Keratinocyte (primary cell): Measurements from ENCODE around the gene TCF7. TPM values are rescaled to one million over a fixed set of nuclear protein-coding genes. Genes with fewer than 3 reads are reported as not detected.

Source experiments
- DNase-seq: peaks from one replicate; pipeline ENCODE4 v3.0.0-alpha.2; 2011; ENCODE audit warnings: low read depth, missing footprints, low spot score
- FAIRE-seq: peaks from 2 replicates; lab custom pipeline; 2011; peaks lifted over from hg19 to GRCh38; lab: Jason Lieb, UNC
- H2AFZ ChIP-seq: 2 replicates; pipeline ENCODE4 v1.6.0; 2012; ENCODE audit warnings: low read length, control low read depth, inconsistent platforms; ENCODE audit not compliant: control insufficient read depth
- H3K27ac ChIP-seq: 2 replicates; pipeline ENCODE4 v1.5.1; 2011; ENCODE audit warnings: low read length; ENCODE audit not compliant: control insufficient read depth, insufficient read depth
- H3K27me3 ChIP-seq: 3 replicates; pipeline ENCODE4 v1.6.0; 2011; ENCODE audit warnings: low read length; ENCODE audit not compliant: control insufficient read depth, insufficient read depth; ENCODE audit errors: extremely low read depth
- H3K36me3 ChIP-seq, 2 experiments: 2 replicates in 1 of 2; 3 replicates in 1 of 2; pipeline ENCODE4 v1.5.1; 2011; ENCODE audit warnings: low read length in 2 of 2, mild to moderate bottlenecking in 1 of 2; ENCODE audit not compliant: control insufficient read depth in 2 of 2, insufficient read depth in 2 of 2; ENCODE audit errors: extremely low read depth in 1 of 2
- H3K4me1 ChIP-seq: 3 replicates; pipeline ENCODE4 v1.5.1; 2011; ENCODE audit warnings: low read length; ENCODE audit not compliant: control insufficient read depth, insufficient read depth; ENCODE audit errors: extremely low read depth
- H3K4me2 ChIP-seq: 3 replicates; pipeline ENCODE4 v1.6.0; 2011; ENCODE audit warnings: low read depth, low read length; ENCODE audit not compliant: control insufficient read depth, insufficient read depth; ENCODE audit errors: extremely low read depth
- H3K4me3 ChIP-seq, 3 experiments: fragments of 200-600 bp in 1 of 3; sonication (generic) in 1 of 3; 2 replicates in 2 of 3; 3 replicates in 1 of 3; pipeline ENCODE4 v1.5.1; 2011 to 2016; ENCODE audit warnings: low read length in 3 of 3, mild to moderate bottlenecking in 3 of 3, control low read depth in 2 of 3, inconsistent platforms in 1 of 3, low read depth in 1 of 3, mixed read lengths in 1 of 3, mixed run types in 1 of 3, moderate library complexity in 1 of 3; ENCODE audit not compliant: control insufficient read depth in 2 of 3, insufficient read depth in 2 of 3; ENCODE audit errors: extremely low read depth in 1 of 3
- H3K79me2 ChIP-seq: 2 replicates; pipeline ENCODE4 v1.6.0; 2012; ENCODE audit warnings: low read length; ENCODE audit not compliant: control insufficient read depth, insufficient read depth
- H3K9ac ChIP-seq: 3 replicates; pipeline ENCODE4 v1.6.0; 2011; ENCODE audit warnings: low read length; ENCODE audit not compliant: control insufficient read depth, insufficient read depth; ENCODE audit errors: extremely low read depth
- H3K9me1 ChIP-seq: 3 replicates; pipeline ENCODE4 v1.6.0; 2011; ENCODE audit warnings: low read length; ENCODE audit not compliant: control insufficient read depth, insufficient read depth; ENCODE audit errors: extremely low read depth
- H3K9me3 ChIP-seq: 2 replicates; pipeline ENCODE4 v1.5.1; 2012; ENCODE audit warnings: low read depth, low read length; ENCODE audit not compliant: control insufficient read depth
- H4K20me1 ChIP-seq: 3 replicates; pipeline ENCODE4 v1.6.0; 2011; ENCODE audit warnings: low read length; ENCODE audit not compliant: control insufficient read depth, insufficient read depth; ENCODE audit errors: extremely low read depth
- CTCF ChIP-seq, 3 experiments: IDR thresholded peaks in 1 of 3; conservative IDR thresholded peaks in 1 of 3; optimal IDR thresholded peaks in 1 of 3; 2 replicates in 2 of 3; 3 replicates in 1 of 3; pipeline versions ENCODE3 to v1.5.1; 2011; ENCODE audit warnings: low read length in 3 of 3, mild to moderate bottlenecking in 3 of 3, moderate library complexity in 2 of 3, control low read depth in 1 of 3, inconsistent platforms in 1 of 3; ENCODE audit not compliant: insufficient read depth in 2 of 3; ENCODE audit errors: extremely low read depth in 1 of 3
- EZH2 ChIP-seq: IDR thresholded peaks from one replicate; pipeline ENCODE4 v1.6.1; 2012; ENCODE audit warnings: inconsistent platforms, mild to moderate bottlenecking, low read length, moderate library complexity
- dilution Hi-C: fragments of 300-500 bp; cut with MboI; formaldehyde crosslinking; loops from one replicate; pipeline ENCODE4 v1.7.0; 2020; ENCODE audit warnings: low sequenced_read_pairs; ENCODE audit not compliant: extremely low pct_ligation_motif_present
- polyA plus RNA-seq, 5 experiments: library from polyadenylated mRNA; depleted of rRNA in 3 of 5; stranded (reverse) in 3 of 5; stranded (forward) in 1 of 5; unstranded in 1 of 5; fragments of >200 nt; gene quantifications; 1 replicate in 1 of 5; 2 replicates in 3 of 5; 3 replicates in 1 of 5; pipeline versions ENCODE4 v1.2.1 to v1.2.3, GENCODE V29; 2011 to 2012; ENCODE audit warnings: missing spikeins in 2 of 5, low read depth in 1 of 5, low replicate concordance in 1 of 5

The TCF7 gene
- polyA plus RNA-seq, 1 donor (not counting 4 experiments of a cell fraction or from before 2014, with no cell fraction given) = 0.84 TPM

- H4K20me1 ChIP-seq = peaks cover 25% of the 10 kb centered on the region
- H3K9ac ChIP-seq = no peak overlapping the region
- no peaks in the 10 kb centered on the region for H3K9me3 ChIP-seq
- no peak overlapping the region for H3K27ac ChIP-seq
- H3K27me3 ChIP-seq = no peaks in the 10 kb centered on the region
- peaks cover 18 to 33% of the 10 kb centered on the region in 2 experiments for H3K36me3 ChIP-seq
- no peaks in the 10 kb centered on the region for H3K79me2 ChIP-seq
- dilution Hi-C loops = no loop called here
- DNase-seq (no peak), FAIRE-seq (no peak)
- H3K4me3 ChIP-seq = no peak overlapping the region
- H3K4me2 ChIP-seq = no peak overlapping the region
- H3K4me1 ChIP-seq = peaks cover 14% of the 10 kb centered on the region
- TF ChIP-seq CTCF (optimal IDR thresholded peaks at IDR 0.05 in 1 of 3, IDR thresholded peaks at IDR 0.05 in 1 of 3, conservative IDR thresholded peaks at IDR 0.05 in 1 of 3; ENCODE audit: extremely low read depth in 1 of 3, insufficient read depth in 2 of 3, low read length in 3 of 3) (no peak), EZH2 (no peak)
- peaks cover 5% of the 10 kb centered on the region for H3K9me1 ChIP-seq
- H2AFZ ChIP-seq = no peak overlapping the region
These were observed 18.9 kb downstream of the TCF7 start for GRCh38 chr5:134133188-134133994.

GRCh38 chr5:134133995-134134541 is 19.6 kb downstream of the TCF7 start:
- no peak overlapping the region for H3K9ac ChIP-seq
- peaks cover 5% of the 10 kb centered on the region for H3K9me1 ChIP-seq
- DNase-seq (no peak), FAIRE-seq (no peak)
- H3K4me1 ChIP-seq = peaks cover 14% of the 10 kb centered on the region
- no peaks in the 10 kb centered on the region for H3K79me2 ChIP-seq
- no peaks in the 10 kb centered on the region for H3K27me3 ChIP-seq
- H3K4me2 ChIP-seq = no peak overlapping the region
- TF ChIP-seq EZH2 (no peak), CTCF (optimal IDR thresholded peaks at IDR 0.05 in 1 of 3, IDR thresholded peaks at IDR 0.05 in 1 of 3, conservative IDR thresholded peaks at IDR 0.05 in 1 of 3; ENCODE audit: extremely low read depth in 1 of 3, insufficient read depth in 2 of 3, low read length in 3 of 3) (no peak)
- dilution Hi-C loops = no loop called here
- no peak overlapping the region for H3K27ac ChIP-seq
- no peak overlapping the region for H2AFZ ChIP-seq
- H3K4me3 ChIP-seq = no peak overlapping the region
- H3K9me3 ChIP-seq = no peaks in the 10 kb centered on the region
- H4K20me1 ChIP-seq = peaks cover 31% of the 10 kb centered on the region
- peaks cover 18 to 33% of the 10 kb centered on the region in 2 experiments for H3K36me3 ChIP-seq
